GM12873 (cell line): Measurements from ENCODE around the gene DENND4B.

ENCODE experiments used
- TF ChIP-seq, protein P1 (sequence below): IDR thresholded peaks from 2 replicates; pipeline ENCODE4 v1.5.1; 2012; ENCODE audit warnings: low read depth, mild to moderate bottlenecking, moderate library complexity, low read length, control low read depth; ENCODE audit not compliant: insufficient read depth; ENCODE audit errors: missing control alignments

Gene DENND4B, protein sequence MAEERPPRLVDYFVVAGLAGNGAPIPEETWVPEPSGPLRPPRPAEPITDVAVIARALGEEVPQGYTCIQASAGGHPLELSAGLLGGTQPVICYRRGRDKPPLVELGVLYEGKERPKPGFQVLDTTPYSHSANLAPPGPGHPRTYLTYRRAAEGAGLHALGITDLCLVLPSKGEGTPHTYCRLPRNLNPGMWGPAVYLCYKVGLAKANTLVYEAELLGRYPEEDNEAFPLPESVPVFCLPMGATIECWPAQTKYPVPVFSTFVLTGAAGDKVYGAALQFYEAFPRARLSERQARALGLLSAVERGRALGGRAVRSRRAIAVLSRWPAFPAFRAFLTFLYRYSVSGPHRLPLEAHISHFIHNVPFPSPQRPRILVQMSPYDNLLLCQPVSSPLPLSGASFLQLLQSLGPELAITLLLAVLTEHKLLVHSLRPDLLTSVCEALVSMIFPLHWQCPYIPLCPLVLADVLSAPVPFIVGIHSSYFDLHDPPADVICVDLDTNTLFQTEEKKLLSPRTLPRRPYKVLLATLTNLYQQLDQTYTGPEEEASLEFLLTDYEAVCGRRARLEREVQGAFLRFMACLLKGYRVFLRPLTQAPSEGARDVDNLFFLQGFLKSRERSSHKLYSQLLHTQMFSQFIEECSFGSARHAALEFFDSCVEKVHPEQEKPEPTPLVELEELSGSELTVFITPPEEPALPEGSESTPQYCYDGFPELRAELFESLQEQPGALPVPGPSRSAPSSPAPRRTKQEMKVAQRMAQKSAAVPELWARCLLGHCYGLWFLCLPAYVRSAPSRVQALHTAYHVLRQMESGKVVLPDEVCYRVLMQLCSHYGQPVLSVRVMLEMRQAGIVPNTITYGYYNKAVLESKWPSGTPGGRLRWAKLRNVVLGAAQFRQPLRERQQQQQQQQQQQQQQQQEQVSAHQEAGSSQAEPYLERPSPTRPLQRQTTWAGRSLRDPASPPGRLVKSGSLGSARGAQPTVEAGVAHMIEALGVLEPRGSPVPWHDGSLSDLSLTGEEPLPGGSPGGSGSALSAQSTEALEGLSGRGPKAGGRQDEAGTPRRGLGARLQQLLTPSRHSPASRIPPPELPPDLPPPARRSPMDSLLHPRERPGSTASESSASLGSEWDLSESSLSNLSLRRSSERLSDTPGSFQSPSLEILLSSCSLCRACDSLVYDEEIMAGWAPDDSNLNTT (N-terminal part only)

DNA sequence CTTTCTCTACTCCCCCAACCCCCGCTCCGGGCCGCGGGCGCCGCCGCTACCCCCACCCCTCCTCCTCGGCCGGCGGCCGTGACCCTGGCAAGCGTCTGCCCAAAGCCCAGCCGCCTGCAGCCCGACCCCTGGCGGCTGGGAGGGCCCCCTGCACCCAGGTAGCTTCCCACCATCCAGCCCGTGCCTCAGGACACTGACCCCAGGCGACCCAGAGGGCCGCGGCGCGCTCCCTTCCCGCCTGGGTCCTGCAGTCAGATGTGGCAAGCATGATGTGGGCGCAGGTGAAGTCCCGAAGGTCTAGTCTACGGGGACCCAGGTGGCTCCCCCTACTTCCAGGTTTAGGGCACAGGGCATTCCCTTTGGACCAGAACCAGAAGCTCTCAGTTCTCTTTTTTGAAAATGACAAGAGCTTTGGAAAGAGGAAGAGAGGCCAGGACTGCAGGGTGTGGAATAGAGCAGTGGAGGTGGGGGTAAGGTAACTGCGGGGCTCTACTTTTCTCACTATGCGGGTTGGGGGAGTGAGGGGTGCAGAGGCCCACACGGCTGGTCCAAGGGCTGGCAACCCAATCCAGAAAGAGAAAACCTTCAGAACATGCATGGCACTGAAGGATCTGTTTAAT lies at the start of gene DENND4B:
TSS of gene DENND4B (minus strand) at position 97 of the 620 bp plus-strand sequence. CDS start 2,344 bp downstream, outside the sequence.
- TF ChIP-seq, protein P1, sequence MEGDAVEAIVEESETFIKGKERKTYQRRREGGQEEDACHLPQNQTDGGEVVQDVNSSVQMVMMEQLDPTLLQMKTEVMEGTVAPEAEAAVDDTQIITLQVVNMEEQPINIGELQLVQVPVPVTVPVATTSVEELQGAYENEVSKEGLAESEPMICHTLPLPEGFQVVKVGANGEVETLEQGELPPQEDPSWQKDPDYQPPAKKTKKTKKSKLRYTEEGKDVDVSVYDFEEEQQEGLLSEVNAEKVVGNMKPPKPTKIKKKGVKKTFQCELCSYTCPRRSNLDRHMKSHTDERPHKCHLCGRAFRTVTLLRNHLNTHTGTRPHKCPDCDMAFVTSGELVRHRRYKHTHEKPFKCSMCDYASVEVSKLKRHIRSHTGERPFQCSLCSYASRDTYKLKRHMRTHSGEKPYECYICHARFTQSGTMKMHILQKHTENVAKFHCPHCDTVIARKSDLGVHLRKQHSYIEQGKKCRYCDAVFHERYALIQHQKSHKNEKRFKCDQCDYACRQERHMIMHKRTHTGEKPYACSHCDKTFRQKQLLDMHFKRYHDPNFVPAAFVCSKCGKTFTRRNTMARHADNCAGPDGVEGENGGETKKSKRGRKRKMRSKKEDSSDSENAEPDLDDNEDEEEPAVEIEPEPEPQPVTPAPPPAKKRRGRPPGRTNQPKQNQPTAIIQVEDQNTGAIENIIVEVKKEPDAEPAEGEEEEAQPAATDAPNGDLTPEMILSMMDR: peak; percentile 85

DNA sequence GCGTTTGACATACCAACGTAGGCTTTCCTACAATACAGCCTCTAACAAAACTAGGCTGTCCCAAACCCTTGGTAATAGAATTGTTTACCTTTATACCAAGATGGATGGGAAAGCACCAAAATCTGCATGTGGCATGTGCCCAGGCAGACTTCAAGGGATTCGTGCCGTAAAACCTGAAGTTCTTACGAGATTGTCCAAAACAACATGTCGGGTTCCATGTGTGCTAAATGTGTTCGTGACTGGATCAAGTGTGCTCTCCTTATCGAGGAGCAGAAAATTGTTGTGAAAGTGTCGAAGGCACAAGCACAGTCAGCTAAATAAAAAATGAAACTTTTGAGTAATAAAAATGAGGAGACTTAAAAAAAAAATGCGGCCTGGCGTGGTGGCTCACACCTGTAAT lies 49.1 kb upstream of the DENND4B start:
- TF ChIP-seq, protein P1: no peak

DNA sequence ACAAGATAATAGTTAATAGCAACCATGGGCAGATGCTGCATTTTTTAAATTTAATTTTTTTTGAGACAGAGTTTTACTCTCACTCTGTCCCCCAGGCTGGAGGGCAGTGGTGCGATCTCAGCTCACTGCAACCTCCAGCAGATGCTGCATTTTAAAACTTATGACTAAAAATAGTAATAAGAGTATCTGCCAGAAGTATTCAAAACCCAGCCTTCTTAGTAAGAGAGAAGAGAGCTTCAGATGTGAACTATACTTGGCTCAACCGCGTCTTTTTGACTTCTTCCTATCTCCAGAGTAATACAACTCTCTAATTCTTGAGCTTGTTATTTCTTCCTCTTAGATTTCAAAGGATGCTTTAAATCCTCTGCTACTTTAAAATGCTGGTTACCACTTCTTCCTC lies 48.7 kb upstream of the DENND4B start:
- TF ChIP-seq, protein P1: no peak

DNA sequence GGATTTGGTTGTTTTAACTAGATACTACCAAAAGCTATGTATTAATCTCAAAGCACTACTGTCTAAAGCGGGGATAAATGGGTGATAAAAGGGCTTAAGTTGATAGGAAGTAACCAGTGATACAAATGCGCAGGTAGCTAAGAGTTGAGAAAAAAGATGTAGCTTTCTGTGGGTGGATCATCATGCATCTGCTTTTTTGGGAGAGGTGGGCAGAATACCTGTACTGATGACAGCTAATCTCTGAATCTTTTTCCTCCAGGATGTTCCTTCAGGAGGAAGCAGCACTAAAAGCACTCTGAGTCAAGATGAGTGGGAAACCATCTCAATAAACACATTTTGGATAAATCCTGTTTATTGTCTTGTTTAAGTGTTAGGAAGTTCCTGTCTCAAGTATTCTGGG lies 45.3 kb upstream of the DENND4B start:
- TF ChIP-seq, protein P1: no peak

DNA sequence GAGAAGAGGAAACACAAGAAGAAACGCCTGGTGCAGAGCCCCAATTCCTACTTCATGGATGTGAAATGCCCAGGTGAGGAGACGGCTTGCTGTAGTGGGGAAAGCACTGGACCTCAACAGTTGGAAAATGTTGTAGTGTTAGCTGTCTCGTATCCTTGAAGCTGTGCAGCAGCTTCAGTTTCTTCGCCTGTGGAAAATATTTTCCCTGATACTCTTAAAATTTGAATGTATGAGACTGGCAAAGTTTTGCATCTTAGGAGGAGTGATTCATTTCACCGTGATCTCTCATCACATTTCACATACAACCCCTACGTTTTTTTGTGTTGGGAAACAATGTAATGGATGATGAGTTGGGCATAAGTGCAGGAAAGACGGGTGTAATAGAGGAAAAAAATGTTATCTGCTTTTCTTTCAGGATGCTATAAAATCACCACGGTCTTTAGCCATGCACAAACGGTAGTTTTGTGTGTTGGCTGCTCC lies 44.7 kb upstream of the DENND4B start:
- TF ChIP-seq, protein P1: no peak

DNA sequence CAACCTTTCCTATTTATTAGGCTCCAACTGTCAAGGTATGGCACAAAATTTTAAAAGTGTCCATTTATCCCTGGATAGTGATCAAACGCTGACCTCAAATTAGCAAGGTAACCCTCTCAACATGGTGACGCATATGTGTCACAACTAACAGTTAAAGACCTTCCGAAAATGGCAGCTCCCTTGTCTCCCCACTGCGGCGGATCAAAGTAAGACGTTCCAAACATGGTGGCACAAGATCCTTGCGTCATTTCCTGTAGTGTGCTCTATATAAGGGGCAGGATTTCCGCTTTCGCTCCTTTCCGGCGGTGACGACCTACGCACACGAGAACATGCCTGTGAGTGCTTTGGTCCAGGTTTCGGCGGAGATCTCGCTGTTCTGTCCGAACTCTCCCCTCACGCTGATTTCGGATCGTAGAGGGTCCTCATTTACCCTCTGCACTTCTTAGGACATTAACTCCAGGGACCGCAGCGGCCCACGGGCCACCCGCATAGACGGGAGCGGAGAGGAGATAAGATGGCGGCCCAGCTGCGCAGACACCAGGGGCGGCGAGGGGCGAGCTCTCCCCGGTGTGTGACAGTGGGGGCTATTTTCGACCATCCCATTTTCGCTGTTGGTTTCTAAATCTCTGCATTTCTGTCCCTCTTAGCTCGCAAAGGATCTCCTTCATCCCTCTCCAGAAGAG lies 44.1 kb upstream of the DENND4B start, which contains the start of gene RPS27:
TSS of gene RPS27 (plus strand) at position 295 of the 683 bp plus-strand sequence. CDS start at position 330, 35 bp downstream.
- TF ChIP-seq, protein P1: no peak
